NCI-H1417 treated with DMSO at 0.1 percent for 48 hours (cell line): ENCODE results near the gene BRMS1L.

Source experiments
- DNase-seq: peaks from one replicate; lab custom pipeline; 2025; lab: John Stamatoyannopoulos, UW

The BRMS1L gene

GRCh38 chr14:35865611-35866324 lies 39.6 kb downstream of the BRMS1L start:
- DNase-seq = no peak

- no peak for DNase-seq
Observed at GRCh38 chr14:35866595-35867279, 40.6 kb downstream of the BRMS1L start.

GRCh38 chr14:35867280-35867629 lies 41.1 kb downstream of the BRMS1L start:
- no peak for DNase-seq

- no peak for DNase-seq
Observed at GRCh38 chr14:35875296-35875695, 49.2 kb downstream of the BRMS1L start.

- DNase-seq = no peak
Observed at GRCh38 chr14:35877276-35877675, 51.1 kb downstream of the BRMS1L start.

- no peak for DNase-seq
Observed at GRCh38 chr14:35878272-35879150, 52.4 kb downstream of the BRMS1L start.

- no peak for DNase-seq
Observed at GRCh38 chr14:35879151-35879648, 53.1 kb downstream of the BRMS1L start.

GRCh38 chr14:35879654-35880249 lies 53.6 kb downstream of the BRMS1L start:
- peak; percentile 35 for DNase-seq

- no peak for DNase-seq
Observed at GRCh38 chr14:35881280-35881679, 55.1 kb downstream of the BRMS1L start.

GRCh38 chr14:35883677-35884293 lies 57.6 kb downstream of the BRMS1L start:
- DNase-seq = peak; percentile 44

- DNase-seq = no peak
Observed at GRCh38 chr14:35890308-35890707, 64.2 kb downstream of the BRMS1L start.

GRCh38 chr14:35895256-35895655 lies 69.1 kb downstream of the BRMS1L start:
- DNase-seq = no peak

- DNase-seq = no peak
Observed at GRCh38 chr14:35897616-35898111, 71.5 kb downstream of the BRMS1L start.

- no peak for DNase-seq
Observed at GRCh38 chr14:35898217-35898775, 72.2 kb downstream of the BRMS1L start.

GRCh38 chr14:35900741-35901140 lies 74.6 kb downstream of the BRMS1L start:
- DNase-seq = no peak

GRCh38 chr14:35909665-35910064 lies 83.5 kb downstream of the BRMS1L start:
- no peak for DNase-seq

GRCh38 chr14:35910191-35910590 lies 84.1 kb downstream of the BRMS1L start:
- no peak for DNase-seq

GRCh38 chr14:35911097-35911496 lies 85.0 kb downstream of the BRMS1L start:
- DNase-seq = no peak

- DNase-seq = no peak
Observed at GRCh38 chr14:35915185-35915584, 89.0 kb downstream of the BRMS1L start.

- no peak for DNase-seq
Observed at GRCh38 chr14:35915775-35916174, 89.6 kb downstream of the BRMS1L start.
